GM12878 (cell line): ENCODE measurements around the gene COL25A1. TPM values are rescaled to one million over a fixed set of nuclear protein-coding genes. Genes with fewer than 3 reads are reported as not detected.

Source experiments
- ESRRA ChIP-seq: IDR thresholded peaks from 2 replicates; pipeline ENCODE4 v1.6.1; 2012; ENCODE audit warnings: mild to moderate bottlenecking, low read length, improper control_type of control experiment
- ETV6 ChIP-seq, 2 experiments: fragments of 450-650 bp in 1 of 2; IDR thresholded peaks in 1 of 2; conservative IDR thresholded peaks in 1 of 2; 2 replicates each; pipeline ENCODE4 v1.6.1; 2014; ENCODE audit warnings: antibody characterized with exemption in 1 of 2, borderline replicate concordance in 1 of 2, low read depth in 1 of 2, mild to moderate bottlenecking in 1 of 2, moderate library complexity in 1 of 2
- EZH2 ChIP-seq: IDR thresholded peaks from 2 replicates; pipeline ENCODE4 v1.6.1; 2012; ENCODE audit warnings: low read depth, mild to moderate bottlenecking, control low read depth, inconsistent platforms, low read length, borderline replicate concordance; ENCODE audit not compliant: control insufficient read depth
- IRF4 ChIP-seq: IDR thresholded peaks from 2 replicates; pipeline ENCODE4 v1.6.1; 2011; ENCODE audit warnings: low read depth, low read length
- NFIC ChIP-seq: IDR thresholded peaks from 2 replicates; pipeline ENCODE4 v1.6.1; 2012; ENCODE audit warnings: low read depth, mild to moderate bottlenecking, inconsistent platforms, low read length, moderate library complexity
- RCOR1 ChIP-seq: conservative IDR thresholded peaks from 2 replicates; pipeline ENCODE4 v1.6.1; 2012; ENCODE audit warnings: low read depth, low read length, improper control_type of control experiment
- YBX1 ChIP-seq: fragments of 450-650 bp; IDR thresholded peaks from 2 replicates; pipeline ENCODE4 v1.6.1; 2016; ENCODE audit warnings: antibody characterized with exemption
- ZBTB40 ChIP-seq: fragments of 450-650 bp; IDR thresholded peaks from 2 replicates; pipeline ENCODE4 v1.6.1; 2016; ENCODE audit warnings: mild to moderate bottlenecking, moderate library complexity, borderline replicate concordance
- ZNF687 ChIP-seq: fragments of 450-650 bp; IDR thresholded peaks from 2 replicates; pipeline ENCODE4 v1.6.1; 2017; ENCODE audit warnings: mild to moderate bottlenecking, moderate library complexity
- polyA plus RNA-seq, 11 experiments: library from polyadenylated mRNA; depleted of rRNA in 4 of 11; unstranded in 6 of 11; stranded (reverse) in 5 of 11; fragments of >200 nt; fragmentation: Nextera tagmentation in 4 of 11; fragmentation: Illumina TruSeq in 1 of 11; extraction: Ambion mirVana in 4 of 11; extraction: Trizol in 1 of 11; gene quantifications; 1 replicate in 1 of 11; 2 replicates in 10 of 11; pipeline versions ENCODE4 v1.2.1 to v1.2.3, GENCODE V29; 2011 to 2016; ENCODE audit warnings: inconsistent platforms in 2 of 11, missing spikeins in 2 of 11, low read depth in 1 of 11
- total RNA-seq, 4 experiments: library from RNA; depleted of rRNA in 3 of 4; stranded (reverse); fragments of >200 nt in 3 of 4; fragmentation: Illumina TruSeq in 1 of 4; extraction: Trizol in 1 of 4; gene quantifications; 2 replicates each; pipeline versions ENCODE4 v1.2.1 to v1.2.3, GENCODE V29; 2013 to 2021

COL25A1 gene
- total and polyA plus RNA-seq, 10 of the 15 experiments (the other 5 are each of a cell fraction or from before 2014, with no cell fraction given) = 0.01 to 0.26 (median 0.12) TPM; not detected in 6

- TF ChIP-seq ZNF687 (no peak), YBX1 (no peak), IRF4 (no peak), RCOR1 (no peak), EZH2 (no peak), NFIC (no peak), ETV6 (conservative IDR thresholded peaks at IDR 0.05 in 1 of 2, IDR thresholded peaks at IDR 0.05 in 1 of 2; ENCODE audit: borderline replicate concordance in 1 of 2, low read depth in 1 of 2) (no peak), ESRRA (no peak), ZBTB40 (no peak)
Observed at GRCh38 chr4:108820492-108821350, 481.7 kb downstream of the COL25A1 start (continued).
